Left lung (tissue), 10 donors: ENCODE measurements around the gene ADGRG2. TPM values are rescaled to one million over a fixed set of nuclear protein-coding genes. Genes with fewer than 3 reads are reported as not detected.
"Not testable (repeated sequence)": the region's sequence is repeated elsewhere in the genome, so short reads cannot be mapped to it uniquely, and the experiment has no call there.

Source experiments
- ATAC-seq: fragments of 200-7000 bp; cut with Tn5 transposase; one replicate; pipeline ENCODE4 v1.9.1; 2020; ENCODE audit warnings: moderate library complexity
- DNase-seq, 4 donors: peaks; one replicate each; pipeline ENCODE4 v3.0.0-alpha.2; 2013 to 2020
- H3K27ac ChIP-seq, 2 donors: fragments of 200-600 bp; sonication (generic) in 1 of 2; one replicate each; pipeline versions ENCODE4 v1.5.0 to v1.8.0; 2020 to 2021
- H3K27me3 ChIP-seq, 2 donors: fragments of 200-600 bp; sonication (generic) in 1 of 2; one replicate each; pipeline versions ENCODE4 v1.5.0 to v1.8.0; 2020 to 2021
- H3K36me3 ChIP-seq, 2 donors: fragments of 200-600 bp; sonication (generic) in 1 of 2; one replicate each; pipeline versions ENCODE4 v1.5.0 to v1.8.0; 2020 to 2021
- H3K4me1 ChIP-seq, 2 donors: fragments of 200-600 bp; one replicate each; pipeline ENCODE4 v1.8.0; 2021
- H3K4me3 ChIP-seq, 2 donors: fragments of 200-600 bp; sonication (generic) in 1 of 2; one replicate each; pipeline versions ENCODE4 v1.5.0 to v1.8.0; 2020 to 2021; ENCODE audit warnings: mild to moderate bottlenecking in 1 of 2
- H3K9me3 ChIP-seq, 2 donors: fragments of 200-600 bp; sonication (generic) in 1 of 2; one replicate each; pipeline versions ENCODE4 v1.5.0 to v1.8.0; 2020 to 2021
- intact Hi-C, 2 donors: fragments of 100-400 bp; cut with DNase I; formaldehyde crosslinking; loops; one replicate each; pipeline versions ENCODE4 v1.11.2 to v1.14.2; 2022
- polyA plus RNA-seq, 6 donors: library from polyadenylated mRNA; unstranded; fragments of 120-200 nt; gene quantifications; one replicate each; pipeline ENCODE4 v1.2.1, GENCODE V29; 2013; ENCODE audit not compliant: insufficient read length in 6 of 6
- total RNA-seq, 2 donors: library from RNA; stranded (reverse); fragmentation: NEBNext Ultra II Directional; extraction: Animal tissue kit (Norgen Biotek cat#: 25700); gene quantifications; one replicate each; pipeline ENCODE4 v1.2.1, GENCODE V29; 2021
- TF ChIP-seq, protein P1 (sequence below), 2 donors: fragments of 200-600 bp; sonication (generic) in 1 of 2; IDR thresholded peaks; one replicate each; pipeline versions ENCODE4 v1.5.0 to v1.8.0; 2021; ENCODE audit warnings: antibody characterized with exemption in 2 of 2
- donor health status: DM: no; HTN: yes; CAD: no.
- donor health status: DM: no; HTN: no; CAD: no.

The ADGRG2 gene
- total and polyA plus RNA-seq, 8 donors, result 2.2 to 4.8 (median 2.7) TPM

DNA sequence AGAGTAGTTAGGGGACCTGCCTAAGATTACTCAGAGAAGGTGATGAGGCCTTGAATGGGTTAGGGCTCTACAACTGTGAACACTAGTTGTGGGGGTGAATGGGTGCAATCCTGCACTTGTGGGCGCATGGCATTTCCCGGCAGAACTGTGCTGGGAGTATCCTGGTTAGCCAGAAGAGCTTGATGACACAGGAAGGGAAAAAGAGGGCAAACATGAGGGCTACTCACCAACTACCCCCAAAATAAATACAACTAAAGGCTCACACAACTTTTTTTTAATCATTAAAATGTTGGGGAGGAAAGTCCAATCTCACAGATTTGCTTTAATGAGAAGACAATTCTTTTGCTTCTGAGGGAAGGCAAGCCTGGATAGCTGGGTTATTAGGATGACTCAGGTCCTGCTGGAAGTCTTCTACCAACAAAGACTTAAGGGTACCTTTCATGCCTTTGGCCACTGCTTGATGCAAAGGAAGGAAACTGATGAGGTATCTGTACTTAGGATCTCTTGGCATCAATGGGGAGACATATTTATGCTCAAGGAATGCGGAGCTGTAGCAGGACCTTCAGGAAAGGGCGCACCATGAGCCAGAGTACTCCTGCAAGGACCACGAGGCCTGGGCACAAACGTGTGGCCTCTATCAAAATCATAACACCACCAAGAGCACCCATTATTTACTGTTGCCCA is 141.0 kb downstream of the ADGRG2 start:
- Histone ChIP-seq H3K4me1 (peaks cover 0 to 9% of the 10 kb centered on the region in 2 donors), H3K27me3 (peaks cover 0 to 3% of the 10 kb centered on the region in 2 donors), H3K36me3 (no peaks in the 10 kb centered on the region), H3K4me3 (no peak overlapping the region), H3K9me3 (no peaks in the 10 kb centered on the region), H3K27ac (no peak overlapping the region)
- ATAC-seq (no peak), DNase-seq (no peak)
- intact Hi-C loops, result no loop called here
- TF ChIP-seq, protein P1, sequence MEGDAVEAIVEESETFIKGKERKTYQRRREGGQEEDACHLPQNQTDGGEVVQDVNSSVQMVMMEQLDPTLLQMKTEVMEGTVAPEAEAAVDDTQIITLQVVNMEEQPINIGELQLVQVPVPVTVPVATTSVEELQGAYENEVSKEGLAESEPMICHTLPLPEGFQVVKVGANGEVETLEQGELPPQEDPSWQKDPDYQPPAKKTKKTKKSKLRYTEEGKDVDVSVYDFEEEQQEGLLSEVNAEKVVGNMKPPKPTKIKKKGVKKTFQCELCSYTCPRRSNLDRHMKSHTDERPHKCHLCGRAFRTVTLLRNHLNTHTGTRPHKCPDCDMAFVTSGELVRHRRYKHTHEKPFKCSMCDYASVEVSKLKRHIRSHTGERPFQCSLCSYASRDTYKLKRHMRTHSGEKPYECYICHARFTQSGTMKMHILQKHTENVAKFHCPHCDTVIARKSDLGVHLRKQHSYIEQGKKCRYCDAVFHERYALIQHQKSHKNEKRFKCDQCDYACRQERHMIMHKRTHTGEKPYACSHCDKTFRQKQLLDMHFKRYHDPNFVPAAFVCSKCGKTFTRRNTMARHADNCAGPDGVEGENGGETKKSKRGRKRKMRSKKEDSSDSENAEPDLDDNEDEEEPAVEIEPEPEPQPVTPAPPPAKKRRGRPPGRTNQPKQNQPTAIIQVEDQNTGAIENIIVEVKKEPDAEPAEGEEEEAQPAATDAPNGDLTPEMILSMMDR (IDR thresholded peaks at IDR 0.05), result no peak

DNA sequence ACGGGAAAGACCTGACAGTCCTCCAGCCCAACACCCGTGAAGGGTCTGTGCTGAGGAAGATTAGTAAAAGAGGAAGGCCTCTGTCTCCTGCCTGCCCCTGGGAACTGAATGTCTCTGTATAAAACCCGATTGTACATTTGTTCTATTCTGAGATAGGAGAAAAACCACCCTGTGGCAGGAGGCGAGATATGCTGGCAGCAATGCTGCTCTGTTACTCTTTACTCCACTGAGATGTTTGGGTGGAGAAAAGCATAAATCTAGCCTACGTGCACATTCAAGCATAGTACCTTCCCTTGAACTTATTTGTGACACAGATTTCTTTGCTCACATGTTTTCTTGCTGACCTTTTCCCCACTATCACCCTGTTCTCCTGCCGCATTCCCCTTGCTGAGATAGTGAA is 142.0 kb downstream of the ADGRG2 start:
- intact Hi-C loops, H3K9me3 ChIP-seq, H3K36me3 ChIP-seq, H3K4me3 ChIP-seq, H3K27me3 ChIP-seq, H3K27ac ChIP-seq, H3K4me1 ChIP-seq, ATAC-seq, DNase-seq: not testable (repeated sequence)

DNA sequence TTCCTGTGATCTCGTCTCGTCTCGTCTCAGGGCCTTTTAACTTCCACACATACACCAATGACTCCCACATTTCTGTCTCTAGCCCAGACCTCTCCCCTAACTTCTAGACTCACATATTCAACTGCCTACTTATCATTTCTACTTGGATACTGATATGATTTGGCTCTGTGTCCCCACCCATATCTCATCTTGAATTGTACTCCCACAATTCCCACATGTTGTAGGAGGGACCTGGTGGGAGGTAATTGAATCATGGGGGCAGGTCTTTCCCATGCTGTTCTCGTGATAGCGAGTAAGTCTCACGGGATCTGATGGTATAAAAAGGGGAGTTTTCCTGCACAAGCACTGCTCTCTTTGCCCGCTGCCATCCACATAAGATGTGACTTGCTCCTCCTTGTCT is 147.3 kb downstream of the ADGRG2 start:
- H3K36me3 ChIP-seq, result no peaks in the 10 kb centered on the region
- TF ChIP-seq, protein P1 (IDR thresholded peaks at IDR 0.05), result no peak
- no peaks in the 10 kb centered on the region for H3K9me3 ChIP-seq
- H3K27ac ChIP-seq, result no peak overlapping the region
- intact Hi-C loops, result no loop called here
- H3K27me3 ChIP-seq, result peaks cover 0 to 3% of the 10 kb centered on the region in 2 donors
- no peak overlapping the region for H3K4me3 ChIP-seq
- DNase-seq, result no peak
- no peak for ATAC-seq
- no peaks in the 10 kb centered on the region for H3K4me1 ChIP-seq

DNA sequence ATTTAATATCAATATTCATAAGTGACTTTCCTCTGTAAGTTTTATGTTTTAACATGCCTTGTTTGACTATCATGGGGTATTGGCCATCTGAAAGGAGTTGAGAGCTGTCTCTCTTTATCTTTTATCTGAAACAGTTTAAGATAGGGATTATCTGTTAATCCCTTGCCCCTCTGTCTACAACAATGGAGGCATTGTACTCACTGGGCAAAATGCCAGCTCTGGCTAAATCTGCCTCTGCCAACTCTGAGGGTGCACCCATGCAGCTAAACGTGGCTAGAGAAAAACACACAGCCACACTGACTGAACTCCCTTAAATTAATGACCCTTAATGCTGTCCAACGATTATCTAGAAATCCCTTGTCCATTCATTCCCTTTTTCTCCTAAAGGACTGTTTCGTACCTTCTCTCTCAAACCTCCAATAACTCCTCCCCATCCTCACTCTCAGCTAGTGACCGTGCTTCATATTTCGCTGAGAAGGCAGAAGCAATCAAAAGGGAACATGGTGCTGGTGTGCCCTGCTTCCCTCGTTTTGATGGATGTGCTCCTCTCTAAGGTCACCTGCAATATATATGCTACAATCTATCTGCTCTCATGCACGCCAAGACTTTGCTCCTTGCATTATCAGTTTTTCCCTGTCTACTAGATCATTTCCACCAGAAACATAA is 148.6 kb downstream of the ADGRG2 start:
- Histone ChIP-seq H3K27ac (no peak overlapping the region), H3K9me3 (no peaks in the 10 kb centered on the region), H3K4me3 (no peak overlapping the region), H3K36me3 (no peaks in the 10 kb centered on the region), H3K4me1 (no peaks in the 10 kb centered on the region), H3K27me3 (peaks cover 0 to 3% of the 10 kb centered on the region in 2 donors)
- TF ChIP-seq, protein P1 (IDR thresholded peaks at IDR 0.05), result no peak
- intact Hi-C loops, result no loop called here
- no peak for ATAC-seq
- no peak for DNase-seq

DNA sequence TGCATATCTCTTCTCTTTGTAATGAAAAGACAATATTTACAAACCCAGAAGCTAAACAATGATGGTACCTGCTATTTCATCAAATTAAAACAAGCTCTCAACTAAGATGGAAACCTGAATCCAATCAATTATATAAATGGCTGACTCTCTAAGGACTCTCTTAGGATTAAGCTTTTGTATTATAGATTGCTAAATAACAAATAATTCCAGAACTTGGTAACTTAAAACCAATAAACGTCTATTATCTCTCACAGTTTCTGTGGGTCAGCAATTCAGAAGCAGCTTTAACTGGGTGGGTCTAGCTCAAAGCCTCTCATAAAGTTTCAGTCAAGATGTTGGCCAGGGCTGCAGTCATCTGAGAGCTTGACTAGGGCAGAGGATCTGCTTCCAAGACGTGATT is 150.8 kb downstream of the ADGRG2 start:
- Histone ChIP-seq H3K4me1 (no peaks in the 10 kb centered on the region), H3K27me3 (no peaks in the 10 kb centered on the region), H3K27ac (no peak overlapping the region), H3K36me3 (no peaks in the 10 kb centered on the region), H3K9me3 (no peaks in the 10 kb centered on the region), H3K4me3 (no peak overlapping the region)
- intact Hi-C loops, result no loop called here
- DNase-seq, result no peak
- TF ChIP-seq, protein P1 (IDR thresholded peaks at IDR 0.05), result no peak
- no peak for ATAC-seq
